Fibroblast of skin of scalp (primary cell): Measurements from ENCODE around the gene CLASP1.
A peak's percentile ranks its signal among the peaks of the same experiment; 100 is the strongest.
"Not testable (repeated sequence)": the region's sequence is repeated elsewhere in the genome, so short reads cannot be mapped to it uniquely, and the experiment has no call there.

Source experiments
- DNase-seq: peaks from one replicate; pipeline ENCODE4 v3.0.0-alpha.2; 2013

The CLASP1 gene

GRCh38 chr2:121303531-121304263 is 345.6 kb downstream of the CLASP1 start:
- no peak for DNase-seq

- DNase-seq: not testable (repeated sequence)
Observed at GRCh38 chr2:121301190-121301589, 348.1 kb downstream of the CLASP1 start.

- no peak for DNase-seq
Observed at GRCh38 chr2:121298476-121298875, 350.8 kb downstream of the CLASP1 start.

- not testable (repeated sequence) for DNase-seq
Observed at GRCh38 chr2:121297866-121298265, 351.4 kb downstream of the CLASP1 start.

GRCh38 chr2:121297217-121297830 is 351.9 kb downstream of the CLASP1 start:
- DNase-seq: peak; percentile 20

- DNase-seq: no peak
Observed at GRCh38 chr2:121295911-121296650, 353.2 kb downstream of the CLASP1 start.

GRCh38 chr2:121294881-121295840 is 354.1 kb downstream of the CLASP1 start:
- no peak for DNase-seq

GRCh38 chr2:121293450-121294325 is 355.6 kb downstream of the CLASP1 start:
- no peak for DNase-seq

GRCh38 chr2:121291251-121291580 is 358.0 kb downstream of the CLASP1 start:
- no peak for DNase-seq

GRCh38 chr2:121289271-121289670 is 360.0 kb downstream of the CLASP1 start:
- DNase-seq: no peak

- DNase-seq: no peak
Observed at GRCh38 chr2:121288454-121289231, 360.6 kb downstream of the CLASP1 start.

- DNase-seq: no peak
Observed at GRCh38 chr2:121287956-121288355, 361.3 kb downstream of the CLASP1 start.
